A673 (cell line): ENCODE measurements around the gene CCDC30. TPM values are rescaled to one million over a fixed set of nuclear protein-coding genes. Genes with fewer than 3 reads are reported as not detected.
A peak's percentile ranks its signal among the peaks of the same experiment; 100 is the strongest.
"Not testable (repeated sequence)": the region's sequence is repeated elsewhere in the genome, so short reads cannot be mapped to it uniquely, and the experiment has no call there.

Source experiments
- BruUV-seq: library from RNA; stranded (reverse); fragments of 400-500 nt; replicated peaks from 2 replicates; lab custom pipeline; 2021; lab: Mats Ljungman, UMichigan
- CTCF ChIA-PET: fragments of 300-600 bp; sonication (Branson Sonifier 250); formaldehyde crosslinking; loops from one replicate; lab custom pipeline; 2022; ENCODE audit warnings: antibody characterized with exemption; lab: Charles Lee
- POLR2A ChIA-PET: fragments of 300-600 bp; sonication (Branson Sonifier 250); formaldehyde crosslinking; loops from one replicate; lab custom pipeline; 2022; ENCODE audit warnings: antibody characterized with exemption; ENCODE audit not compliant: low non-redundant PET; lab: Charles Lee
- DNase-seq: peaks from one replicate; pipeline ENCODE4 v3.0.0-alpha.2; 2015; ENCODE audit warnings: low spot score
- H3K27ac ChIP-seq: fragments of 200-600 bp; sonication (generic); 2 replicates; pipeline ENCODE4 v1.5.1; 2016; ENCODE audit warnings: mixed run types, low read depth, mild to moderate bottlenecking, mixed read lengths, antibody characterized with exemption, low read length; ENCODE audit not compliant: poor library complexity, severe bottlenecking
- H3K27me3 ChIP-seq: fragments of 200-600 bp; sonication (generic); replicated peaks from 2 replicates; pipeline ENCODE4 v1.6.1; 2017; ENCODE audit warnings: mixed run types, low read depth, mild to moderate bottlenecking, mixed read lengths, antibody characterized with exemption, low read length; ENCODE audit not compliant: insufficient read depth, poor library complexity
- H3K36me3 ChIP-seq: fragments of 200-600 bp; sonication (generic); 2 replicates; pipeline ENCODE4 v1.6.1; 2016; ENCODE audit warnings: mixed run types, mild to moderate bottlenecking, mixed read lengths, antibody characterized with exemption, low read length; ENCODE audit not compliant: insufficient read depth, poor library complexity, severe bottlenecking
- H3K4me1 ChIP-seq: fragments of 200-600 bp; sonication (generic); 2 replicates; pipeline ENCODE4 v1.6.1; 2017; ENCODE audit warnings: mixed run types, mild to moderate bottlenecking, mixed read lengths, antibody characterized with exemption, low read length; ENCODE audit not compliant: insufficient read depth, poor library complexity, severe bottlenecking
- H3K4me3 ChIP-seq: fragments of 200-600 bp; sonication (generic); 2 replicates; pipeline ENCODE4 v1.5.1; 2016; ENCODE audit warnings: low read depth, mixed run types, mild to moderate bottlenecking, mixed read lengths, low read length; ENCODE audit not compliant: poor library complexity, severe bottlenecking
- H3K9me3 ChIP-seq: fragments of 200-600 bp; sonication (generic); 2 replicates; pipeline ENCODE4 v1.6.1; 2016; ENCODE audit warnings: mixed run types, low read depth, mild to moderate bottlenecking, mixed read lengths, antibody characterized with exemption, low read length; ENCODE audit not compliant: poor library complexity, severe bottlenecking
- EZH2 ChIP-seq: fragments of 200-600 bp; sonication (generic); IDR thresholded peaks from 2 replicates; pipeline ENCODE4 v1.6.1; 2017; ENCODE audit warnings: borderline replicate concordance, low read depth, mild to moderate bottlenecking, mixed read lengths, antibody characterized with exemption, low read length; ENCODE audit not compliant: poor library complexity, severe bottlenecking
- intact Hi-C: fragments of 100-400 bp; cut with micrococcal nuclease; formaldehyde crosslinking; loops from one replicate; pipeline ENCODE4 v1.10.0; 2022; ENCODE audit not compliant: unreplicated experiment
- total RNA-seq: library from RNA; stranded (reverse); gene quantifications from 2 replicates; pipeline ENCODE4 v1.2.3, GENCODE V29; 2021
- TF ChIP-seq, protein P1 (sequence below): fragments of 300-800, 200-600 bp; sonication (generic); conservative IDR thresholded peaks from 2 replicates; pipeline ENCODE4 v1.5.1; 2017; ENCODE audit warnings: low read depth, mild to moderate bottlenecking, antibody characterized with exemption, low read length, moderate library complexity, mixed read lengths

CCDC30 gene
- total RNA-seq, 1 experiment from 2014 or later: 4.8 TPM

DNA sequence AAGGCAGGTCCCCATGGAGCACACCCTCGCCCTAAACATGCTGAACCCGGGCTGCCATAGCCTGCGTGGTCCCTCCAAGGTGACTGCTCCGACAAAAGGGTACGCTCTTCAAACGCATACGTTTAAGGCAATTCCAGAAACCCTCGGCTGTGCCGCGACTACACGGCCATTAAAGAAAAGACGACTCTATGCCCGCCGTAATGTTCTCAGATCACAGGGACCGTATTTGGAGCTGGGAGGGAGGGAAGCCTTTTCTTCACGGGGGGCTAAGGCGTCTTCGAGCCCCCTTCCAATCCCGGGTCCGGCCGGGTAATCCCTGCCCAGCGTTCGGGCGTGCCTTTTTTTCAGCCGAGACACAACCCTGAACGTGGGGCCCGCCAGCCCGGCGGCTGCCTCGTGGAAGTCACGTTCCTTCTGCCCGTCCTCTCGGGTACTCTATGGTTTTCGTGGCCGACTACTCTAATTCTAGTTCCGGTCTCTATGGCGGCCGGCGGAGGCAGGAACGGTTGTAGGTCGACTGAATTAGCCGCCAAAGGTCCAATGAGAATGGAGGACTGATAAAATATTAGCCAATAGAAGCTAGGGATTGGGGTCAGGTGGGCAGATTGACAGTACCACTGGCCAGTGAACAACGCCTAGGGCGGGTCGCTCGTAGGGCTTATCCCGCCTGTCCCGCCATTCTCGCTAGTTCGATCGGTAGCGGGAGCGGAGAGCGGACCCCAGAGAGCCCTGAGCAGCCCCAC, 218.8 kb downstream of the CCDC30 start, which contains the start of gene YBX1:
TSS of gene YBX1 (plus strand) at position 678 of the 743 bp plus-strand sequence. CDS start 148 bp downstream, outside the sequence.
- no TSS peak for BruUV-seq
- no peak for TF ChIP-seq EZH2
- TF ChIP-seq, protein P1, sequence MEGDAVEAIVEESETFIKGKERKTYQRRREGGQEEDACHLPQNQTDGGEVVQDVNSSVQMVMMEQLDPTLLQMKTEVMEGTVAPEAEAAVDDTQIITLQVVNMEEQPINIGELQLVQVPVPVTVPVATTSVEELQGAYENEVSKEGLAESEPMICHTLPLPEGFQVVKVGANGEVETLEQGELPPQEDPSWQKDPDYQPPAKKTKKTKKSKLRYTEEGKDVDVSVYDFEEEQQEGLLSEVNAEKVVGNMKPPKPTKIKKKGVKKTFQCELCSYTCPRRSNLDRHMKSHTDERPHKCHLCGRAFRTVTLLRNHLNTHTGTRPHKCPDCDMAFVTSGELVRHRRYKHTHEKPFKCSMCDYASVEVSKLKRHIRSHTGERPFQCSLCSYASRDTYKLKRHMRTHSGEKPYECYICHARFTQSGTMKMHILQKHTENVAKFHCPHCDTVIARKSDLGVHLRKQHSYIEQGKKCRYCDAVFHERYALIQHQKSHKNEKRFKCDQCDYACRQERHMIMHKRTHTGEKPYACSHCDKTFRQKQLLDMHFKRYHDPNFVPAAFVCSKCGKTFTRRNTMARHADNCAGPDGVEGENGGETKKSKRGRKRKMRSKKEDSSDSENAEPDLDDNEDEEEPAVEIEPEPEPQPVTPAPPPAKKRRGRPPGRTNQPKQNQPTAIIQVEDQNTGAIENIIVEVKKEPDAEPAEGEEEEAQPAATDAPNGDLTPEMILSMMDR: no peak
- no peaks in the 10 kb centered on the region for H3K9me3 ChIP-seq
- no peaks in the 10 kb centered on the region for H3K27me3 ChIP-seq
- peak within 1 kb of the TSS; percentile 93 for H3K27ac ChIP-seq
- H3K36me3 ChIP-seq: peaks cover 38% of the 10 kb centered on the region
- POLR2A ChIA-PET: interaction anchor here (0.6 to 1.1 kb wide), 4 partner anchors 9 to 1180 kb away, joined by 3 to 4 read pairs (median 3); partner anchors contain the start of gene PPIH
- CTCF ChIA-PET: no interaction called here
- peak within 1 kb of the TSS; percentile 79 for H3K4me3 ChIP-seq
- peaks cover 23% of the 10 kb centered on the region for H3K4me1 ChIP-seq
- intact Hi-C loops: no loop called here
- DNase-seq: peak; percentile 99

GRCh38 chr1:42682484-42682738, 219.3 kb downstream of the CCDC30 start:
- H3K27ac ChIP-seq: peak overlapping the region; percentile 93
- intact Hi-C loops, H3K9me3 ChIP-seq, CTCF ChIA-PET, BruUV-seq, DNase-seq, H3K27me3 ChIP-seq: not testable (repeated sequence)
- peaks cover 23% of the 10 kb centered on the region for H3K4me1 ChIP-seq
- H3K4me3 ChIP-seq: peak overlapping the region; percentile 79
- POLR2A ChIA-PET: interaction anchor here (0.6 to 1.1 kb wide), 3 partner anchors 24 to 1181 kb away, joined by 3 read pairs; partner anchors contain the start of gene PPIH
- peaks cover 41% of the 10 kb centered on the region for H3K36me3 ChIP-seq

DNA sequence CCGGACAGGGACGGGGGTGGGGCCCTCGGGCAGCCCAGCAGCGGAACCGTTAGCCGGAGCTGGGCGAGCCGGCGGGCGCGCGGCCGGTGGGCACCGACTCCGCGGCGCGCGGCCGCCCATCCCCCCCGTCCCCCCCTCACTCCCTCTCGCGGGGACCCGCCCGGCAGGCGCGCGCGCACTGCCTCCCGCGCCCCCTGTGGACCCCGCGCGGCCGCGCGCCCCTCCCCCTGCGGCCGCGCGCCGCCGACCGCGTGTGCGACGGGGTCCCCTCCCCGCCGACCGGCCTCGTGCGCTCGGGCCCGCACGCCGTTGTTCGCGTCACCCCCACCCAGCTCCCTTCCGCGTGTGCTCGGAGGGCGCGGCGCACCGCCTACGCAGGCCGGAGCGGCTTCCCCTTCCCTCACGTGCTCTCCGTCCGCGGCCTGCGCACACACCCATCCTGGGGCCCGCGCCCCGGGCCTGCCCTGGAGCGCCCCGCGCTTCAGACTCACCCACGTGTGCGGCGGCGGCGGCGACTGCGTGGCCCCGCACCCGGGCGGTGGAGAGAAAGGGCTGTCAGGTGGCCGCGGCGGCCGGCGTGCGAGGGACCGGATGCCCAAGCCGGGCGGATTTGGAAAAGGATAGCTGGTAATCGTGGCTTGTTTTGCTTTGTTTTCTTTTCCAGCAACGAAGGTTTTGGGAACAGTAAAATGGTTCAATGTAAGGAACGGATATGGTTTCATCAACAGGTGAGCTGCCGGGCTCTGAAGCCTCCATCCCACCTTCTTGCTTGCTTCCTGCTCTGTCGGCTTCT, 219.8 kb downstream of the CCDC30 start:
- H3K4me1 ChIP-seq: peaks cover 23% of the 10 kb centered on the region
- TF ChIP-seq EZH2: no peak
- TF ChIP-seq, protein P1: no peak
- no peaks in the 10 kb centered on the region for H3K27me3 ChIP-seq
- H3K36me3 ChIP-seq: peaks cover 45% of the 10 kb centered on the region
- peak; percentile 76 for DNase-seq
- intact Hi-C loops: no loop called here
- ChIA-PET POLR2A (interaction anchor here (0.6 to 1.1 kb wide), 3 partner anchors 25 to 1181 kb away, joined by 3 read pairs; partner anchors contain the start of gene PPIH), CTCF (no interaction called here)
- H3K27ac ChIP-seq: peak overlapping the region; percentile 93
- H3K4me3 ChIP-seq: peak overlapping the region; percentile 79
- no peaks in the 10 kb centered on the region for H3K9me3 ChIP-seq
- BruUV-seq: no TSS peak
